GM12864 (cell line): ENCODE data around the gene TRAF3IP3.
A peak's percentile ranks its signal among the peaks of the same experiment; 100 is the strongest.

ENCODE experiments used
- DNase-seq: peaks from one replicate; pipeline ENCODE4 v3.0.0-alpha.2; 2011; ENCODE audit warnings: low read depth
- H3K4me3 ChIP-seq: 2 replicates; pipeline ENCODE4 v1.5.1; 2011; ENCODE audit warnings: mild to moderate bottlenecking, low read depth, low read length, control low read depth
- TF ChIP-seq, protein P1 (sequence below): IDR thresholded peaks from 2 replicates; pipeline ENCODE4 v1.5.1; 2011; ENCODE audit warnings: low read depth, mild to moderate bottlenecking, moderate library complexity, low read length, control low read depth, inconsistent platforms; ENCODE audit errors: missing control alignments

Gene TRAF3IP3

DNA sequence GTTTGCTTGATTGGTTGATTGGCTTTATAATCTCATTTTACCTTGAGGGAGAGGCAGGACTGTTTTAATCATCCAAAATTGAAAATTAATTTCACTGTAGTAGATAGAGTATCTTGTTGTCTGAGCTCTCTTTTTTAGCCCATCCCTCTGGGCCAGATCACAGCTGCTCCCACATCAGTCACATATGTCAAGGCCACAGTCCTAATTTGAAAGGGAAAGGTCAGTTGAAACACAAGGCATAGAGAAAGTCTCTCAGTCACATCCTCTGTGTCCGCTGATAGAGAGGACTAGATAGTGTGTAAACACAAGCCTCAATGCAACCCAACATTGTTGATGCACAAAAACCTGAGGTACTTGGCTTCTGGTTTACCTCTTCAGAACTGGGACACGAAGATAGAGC, 21.7 kb downstream of the TRAF3IP3 start:
- no peak for DNase-seq
- TF ChIP-seq, protein P1, sequence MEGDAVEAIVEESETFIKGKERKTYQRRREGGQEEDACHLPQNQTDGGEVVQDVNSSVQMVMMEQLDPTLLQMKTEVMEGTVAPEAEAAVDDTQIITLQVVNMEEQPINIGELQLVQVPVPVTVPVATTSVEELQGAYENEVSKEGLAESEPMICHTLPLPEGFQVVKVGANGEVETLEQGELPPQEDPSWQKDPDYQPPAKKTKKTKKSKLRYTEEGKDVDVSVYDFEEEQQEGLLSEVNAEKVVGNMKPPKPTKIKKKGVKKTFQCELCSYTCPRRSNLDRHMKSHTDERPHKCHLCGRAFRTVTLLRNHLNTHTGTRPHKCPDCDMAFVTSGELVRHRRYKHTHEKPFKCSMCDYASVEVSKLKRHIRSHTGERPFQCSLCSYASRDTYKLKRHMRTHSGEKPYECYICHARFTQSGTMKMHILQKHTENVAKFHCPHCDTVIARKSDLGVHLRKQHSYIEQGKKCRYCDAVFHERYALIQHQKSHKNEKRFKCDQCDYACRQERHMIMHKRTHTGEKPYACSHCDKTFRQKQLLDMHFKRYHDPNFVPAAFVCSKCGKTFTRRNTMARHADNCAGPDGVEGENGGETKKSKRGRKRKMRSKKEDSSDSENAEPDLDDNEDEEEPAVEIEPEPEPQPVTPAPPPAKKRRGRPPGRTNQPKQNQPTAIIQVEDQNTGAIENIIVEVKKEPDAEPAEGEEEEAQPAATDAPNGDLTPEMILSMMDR: no peak
- H3K4me3 ChIP-seq: no peak overlapping the region

DNA sequence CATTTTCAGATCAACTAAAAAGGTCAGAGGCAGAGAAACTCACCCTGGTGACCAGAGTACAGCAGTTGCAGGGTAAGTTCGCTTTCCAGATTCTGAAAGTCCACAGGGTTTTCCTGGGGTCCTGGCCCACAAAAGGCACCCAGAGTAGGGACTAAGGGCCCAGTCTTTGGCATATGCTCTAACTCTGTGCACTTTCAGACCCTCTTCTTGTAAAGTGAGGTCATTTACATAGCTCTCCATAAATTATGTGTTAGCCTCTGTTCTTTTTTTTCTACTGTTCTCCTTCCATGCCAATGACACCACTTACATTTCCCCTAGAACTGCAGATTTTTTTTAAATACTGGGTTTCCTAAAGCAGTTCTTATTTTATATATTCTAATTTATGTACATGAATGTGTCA, 22.2 kb downstream of the TRAF3IP3 start:
- no peak overlapping the region for H3K4me3 ChIP-seq
- no peak for DNase-seq
- TF ChIP-seq, protein P1: no peak

DNA sequence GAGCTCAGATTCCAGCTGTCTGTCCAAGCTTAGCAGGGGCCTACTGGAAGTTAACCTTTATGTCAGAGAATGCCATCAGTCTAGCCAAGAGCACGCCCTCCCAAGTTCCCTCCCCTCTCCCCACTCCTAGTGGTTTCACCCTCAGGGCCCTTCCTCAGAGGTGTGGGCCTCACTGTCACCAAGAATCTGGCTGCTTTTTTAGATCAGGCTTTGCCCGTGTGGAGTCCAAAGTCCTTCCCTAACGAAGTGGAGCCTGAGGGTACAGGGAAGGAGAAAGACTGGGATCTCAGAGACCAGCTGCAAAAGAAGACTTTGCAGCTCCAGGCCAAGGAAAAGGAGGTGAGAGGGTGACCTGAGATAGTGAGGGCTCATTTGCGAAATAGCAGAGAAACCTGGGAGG, 24.4 kb downstream of the TRAF3IP3 start:
- no peak overlapping the region for H3K4me3 ChIP-seq
- DNase-seq: no peak
- TF ChIP-seq, protein P1: no peak

DNA sequence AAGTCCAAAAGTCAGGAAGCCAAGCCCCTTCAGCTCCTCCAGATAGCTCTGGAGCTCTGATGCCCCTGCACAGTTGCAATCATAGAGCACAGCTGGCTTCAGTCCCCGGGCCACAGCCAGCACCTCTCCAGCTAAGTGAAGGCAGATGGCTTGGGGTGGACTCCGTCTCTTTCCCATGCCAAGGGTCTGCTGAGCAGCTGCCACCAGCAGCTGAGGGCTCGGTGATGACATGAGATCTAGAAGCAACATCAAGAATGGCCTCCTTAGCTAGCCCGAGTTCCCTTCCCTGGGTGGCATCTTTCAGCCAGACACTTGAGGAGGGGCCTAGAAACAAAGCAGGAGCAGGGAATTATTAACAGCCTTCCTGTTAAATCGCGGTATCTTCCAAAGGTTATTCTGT, 27.5 kb downstream of the TRAF3IP3 start:
- peak overlapping the region; percentile 94; the same call in 1 of the 2 replicates for H3K4me3 ChIP-seq
- TF ChIP-seq, protein P1: no peak
- DNase-seq: no peak

DNA sequence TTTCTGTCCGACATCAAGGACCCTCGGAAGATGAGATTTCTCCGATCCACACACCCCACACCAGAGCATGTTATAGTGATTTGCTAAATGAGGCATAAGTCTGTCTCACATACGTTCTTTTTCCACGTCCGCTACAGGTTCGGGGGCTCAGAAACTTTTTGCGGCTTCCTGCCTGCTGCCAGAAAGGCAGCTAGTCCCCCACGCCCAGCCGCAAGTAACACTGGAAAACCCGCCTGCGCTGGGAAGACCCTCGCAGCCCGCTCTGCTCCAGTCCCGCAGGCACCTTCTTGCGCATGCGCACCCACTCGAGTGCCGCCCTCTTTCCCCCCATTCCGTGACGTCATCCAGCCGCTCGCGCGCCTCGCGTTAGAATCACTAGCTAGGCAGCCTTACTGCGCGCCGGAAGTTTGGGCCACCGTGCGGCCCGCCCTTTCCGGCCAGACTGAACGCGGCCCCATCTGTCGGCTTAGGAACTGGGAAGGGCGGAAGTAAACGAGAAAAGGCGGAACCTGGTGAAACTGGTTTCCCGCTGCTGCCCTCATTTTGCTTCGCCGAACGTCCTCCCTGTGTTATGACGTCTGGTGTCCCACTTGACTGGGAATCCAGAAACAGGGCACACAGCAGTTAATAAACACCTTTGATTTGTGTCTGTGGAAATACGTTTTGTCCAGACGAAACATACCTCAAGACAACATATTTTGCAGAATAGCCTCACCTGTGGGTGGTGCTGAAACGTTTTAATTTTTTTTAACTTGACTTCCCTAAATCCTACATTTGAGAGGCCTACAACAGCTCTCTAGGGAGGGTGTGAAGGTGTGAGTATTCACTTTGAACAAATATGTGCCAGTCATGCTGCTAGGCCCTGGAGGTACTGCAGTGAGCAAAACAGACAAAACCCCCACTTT, 28.7 kb downstream of the TRAF3IP3 start, which contains the start of gene C1orf74:
TSS of gene C1orf74 (minus strand) at position 295 of the 905 bp plus-strand sequence. CDS start 925 bp downstream, outside the sequence.
- peak within 1 kb of the TSS; percentile 94 for H3K4me3 ChIP-seq
- TF ChIP-seq, protein P1: no peak
- DNase-seq: peak; percentile 92

DNA sequence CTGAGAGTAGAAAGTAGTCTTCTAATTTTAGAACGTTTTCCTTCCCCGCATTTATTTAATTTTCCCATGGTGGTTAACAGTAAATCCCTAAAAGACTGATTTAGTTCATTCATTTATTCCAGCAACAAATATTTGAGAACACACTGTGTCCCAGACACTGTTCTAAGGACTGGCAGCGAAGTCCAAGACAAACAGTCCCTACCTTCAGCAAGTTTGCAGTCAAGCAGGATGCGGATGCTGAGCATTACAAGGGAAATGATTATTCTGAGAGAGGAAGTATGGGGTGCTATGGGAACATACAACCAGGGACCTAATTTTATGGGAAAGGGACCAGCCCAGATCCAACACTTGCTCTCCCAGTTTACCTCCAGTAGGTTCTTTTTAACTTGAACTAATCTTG, 29.7 kb downstream of the TRAF3IP3 start:
- TF ChIP-seq, protein P1: no peak
- no peak for DNase-seq
- no peak overlapping the region for H3K4me3 ChIP-seq

DNA sequence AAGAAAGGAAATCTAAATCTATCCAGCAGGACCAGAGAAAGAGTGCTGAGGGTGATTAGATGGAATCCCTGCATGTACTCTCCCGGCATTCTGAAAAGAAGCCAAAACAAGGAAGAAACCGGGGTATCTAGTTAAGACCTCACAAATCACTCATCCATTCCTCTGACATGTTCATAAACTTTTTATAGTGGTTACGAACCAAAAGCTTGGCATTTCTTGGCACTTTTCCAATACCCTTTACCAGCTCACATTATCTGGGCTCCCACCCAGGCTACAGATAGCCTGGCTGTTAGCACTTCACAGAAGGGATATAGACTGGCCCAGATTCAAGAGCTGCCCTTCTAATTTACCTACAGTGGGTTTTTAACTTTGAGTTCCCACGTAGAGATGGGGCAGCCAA, 30.3 kb downstream of the TRAF3IP3 start:
- no peak for DNase-seq
- TF ChIP-seq, protein P1: no peak

More for the DNA sequence above, 30.3 kb downstream of the TRAF3IP3 start:
- no peak overlapping the region for H3K4me3 ChIP-seq
